Measurements from ENCODE around the gene DYNLT4. TPM values are rescaled to one million over a fixed set of nuclear protein-coding genes. Genes with fewer than 3 reads are reported as not detected.
"Not testable (repeated sequence)": the region's sequence is repeated elsewhere in the genome, so short reads cannot be mapped to it uniquely, and the experiment has no call there.

The DYNLT4 gene
- total RNA-seq, 2 experiments from 2014 or later: 0.36 to 1.1 TPM

DNA sequence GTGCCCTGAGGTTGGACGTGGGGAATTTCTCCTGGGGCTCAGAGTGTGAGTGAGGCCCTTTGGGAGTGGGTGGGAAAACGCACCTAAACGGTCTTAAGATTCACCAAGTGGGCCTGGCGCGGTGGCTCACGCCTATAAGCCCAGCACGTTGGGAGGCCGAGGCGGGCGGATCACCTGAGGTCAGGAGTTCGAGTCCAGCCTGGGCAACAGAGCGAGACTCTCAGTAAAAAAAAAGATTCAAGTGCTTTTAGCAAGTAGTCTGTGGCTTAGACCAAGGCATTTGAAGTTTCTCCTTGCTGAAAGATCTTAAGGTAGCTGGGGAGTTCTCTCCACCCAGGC lies 30.5 kb downstream of the DYNLT4 start:
- H3K36me3 Mint-ChIP-seq (ENCODE audit: low read depth): peaks cover 66% of the 10 kb centered on the region
- peaks cover 39% of the 10 kb centered on the region for H3K4me1 Mint-ChIP-seq (ENCODE audit: low read depth)
- H3K27ac Mint-ChIP-seq: peak overlapping the region; percentile 96
- no peak for TF ChIP-seq CTCF (IDR thresholded peaks at IDR 0.05)
- DNase-seq: no peak
- intact Hi-C loops (cut with micrococcal nuclease): loop anchor here (5.0 kb wide), 1 partner anchor 44 kb away; the partner anchor contains the start of gene RNU5D-1
- H3K27me3 Mint-ChIP-seq: no peaks in the 10 kb centered on the region
- H3K9me3 Mint-ChIP-seq: no peaks in the 10 kb centered on the region
- ATAC-seq: no peak
- POLR2A ChIA-PET: interaction anchor here (0.9 to 10.7 kb wide), 14 partner anchors 10 to 234 kb away, joined by 3 to 181 read pairs (median 38); partner anchors contain the start of genes BEST4, BTBD19, DYNLT4 and HECTD3
- CTCF ChIA-PET: interaction anchor here (1.0 to 3.0 kb wide), 5 partner anchors 8 to 127 kb away, joined by 3 to 28 read pairs (median 7); partner anchors contain the start of gene RNU5D-1
- peak overlapping the region; percentile 91 for H3K4me3 Mint-ChIP-seq

- Mint-ChIP-seq H3K27ac (peak overlapping the region; percentile 96), H3K36me3 (ENCODE audit: low read depth) (peaks cover 61% of the 10 kb centered on the region), H3K4me3 (peak overlapping the region; percentile 91), H3K4me1 (ENCODE audit: low read depth) (peaks cover 38% of the 10 kb centered on the region), H3K27me3 (no peaks in the 10 kb centered on the region), H3K9me3 (no peaks in the 10 kb centered on the region)
- ChIA-PET POLR2A (interaction anchor here (0.6 to 10.7 kb wide), 26 partner anchors 10 to 735 kb away, joined by 3 to 181 read pairs (median 8); partner anchors contain the start of genes BEST4, BTBD19, DYNLT4 and HECTD3), CTCF (interaction anchor here (0.7 to 3.0 kb wide), 9 partner anchors 9 to 128 kb away, joined by 3 to 28 read pairs (median 4); partner anchors contain the start of genes PLK3 and RNU5D-1)
- ATAC-seq (peak; percentile 17), DNase-seq (peak; percentile 52)
- no peak for TF ChIP-seq CTCF (IDR thresholded peaks at IDR 0.05)
- intact Hi-C loops (cut with micrococcal nuclease): loop anchor here (5.0 kb wide), 1 partner anchor 44 kb away; the partner anchor contains the start of gene RNU5D-1
These were observed 31.0 kb downstream of the DYNLT4 start for GRCh38 chr1:44775930-44776729.

DNA sequence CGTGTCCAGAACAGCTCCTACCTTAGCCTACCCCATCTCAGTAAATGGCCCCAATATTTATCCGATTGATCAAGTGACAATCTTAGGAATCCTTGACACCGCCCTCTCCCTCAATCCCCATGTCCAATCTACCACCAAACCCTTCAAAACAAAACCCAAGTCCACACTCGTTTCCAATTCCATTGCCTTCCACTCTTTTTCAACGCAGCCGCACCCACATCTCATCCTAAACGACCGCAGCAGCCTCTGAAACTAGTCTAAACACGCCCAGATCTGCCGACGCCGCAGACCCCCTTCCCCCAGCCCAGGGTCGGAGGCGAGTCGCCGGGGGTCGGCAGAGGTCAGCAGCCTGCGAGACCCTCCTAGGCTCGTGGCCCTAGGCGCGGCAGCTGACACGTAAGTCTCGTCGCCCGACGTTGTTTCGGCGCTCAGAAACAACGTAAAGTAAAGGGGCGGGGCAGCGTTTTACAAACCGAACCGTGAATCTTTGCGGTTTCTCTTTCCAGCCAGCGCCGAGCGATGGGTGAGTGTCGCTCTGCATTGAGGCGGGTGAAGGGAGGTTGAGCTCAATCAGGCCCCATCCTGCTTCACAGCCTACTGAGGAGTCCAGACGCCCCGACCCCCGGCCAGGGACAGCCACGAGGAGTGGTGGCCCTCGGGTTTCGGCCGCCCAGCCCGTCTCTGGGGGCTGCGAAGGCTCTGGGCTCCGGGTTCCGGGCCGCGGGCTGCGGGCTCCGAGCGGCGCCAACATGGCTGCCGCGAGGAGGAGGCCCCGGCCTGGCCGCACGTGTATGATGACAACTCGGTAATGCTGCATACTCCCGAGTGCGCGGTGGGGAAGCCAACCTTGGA lies 31.8 kb downstream of the DYNLT4 start, which contains the start of gene RPS8:
Gene RPS8, plus strand, starts transcription at position 463 of the 852 bp plus-strand sequence. Its CDS starts 57 bp downstream, at position 520.
- TF ChIP-seq CTCF (IDR thresholded peaks at IDR 0.05): no peak
- peaks cover 35% of the 10 kb centered on the region for H3K4me1 Mint-ChIP-seq (ENCODE audit: low read depth)
- no peaks in the 10 kb centered on the region for H3K27me3 Mint-ChIP-seq
- intact Hi-C loops (cut with micrococcal nuclease): loop anchor here (5.0 kb wide), 1 partner anchor 43 kb away; the partner anchor contains the start of gene RNU5D-1
- H3K27ac Mint-ChIP-seq: peak within 1 kb of the TSS; percentile 96
- H3K9me3 Mint-ChIP-seq: no peaks in the 10 kb centered on the region
- peak; percentile 79 for ATAC-seq
- CTCF ChIA-PET: interaction anchor here (0.7 to 3.0 kb wide), 11 partner anchors 8 to 129 kb away, joined by 3 to 28 read pairs (median 4); partner anchors contain the start of genes PLK3 and RNU5D-1
- peaks cover 52% of the 10 kb centered on the region for H3K36me3 Mint-ChIP-seq (ENCODE audit: low read depth)
- POLR2A ChIA-PET: interaction anchor here (0.6 to 10.7 kb wide), 29 partner anchors 9 to 736 kb away, joined by 3 to 181 read pairs (median 8); partner anchors contain the start of genes BEST4, BTBD19, DYNLT4 and HECTD3
- peak; percentile 95 for DNase-seq
- peak within 1 kb of the TSS; percentile 91 for H3K4me3 Mint-ChIP-seq

GRCh38 chr1:44766421-44766820 lies 40.7 kb downstream of the DYNLT4 start:
- peaks cover 42% of the 10 kb centered on the region for H3K36me3 Mint-ChIP-seq (ENCODE audit: low read depth)
- POLR2A ChIA-PET: interaction anchor here (0.6 to 3.9 kb wide), 13 partner anchors 8 to 1296 kb away, joined by 3 to 39 read pairs (median 6); partner anchors contain the start of genes KIF2C and RPS8
- H3K4me3 Mint-ChIP-seq; H3K4me1 Mint-ChIP-seq (ENCODE audit: low read depth); H3K27ac Mint-ChIP-seq; DNase-seq; H3K9me3 Mint-ChIP-seq; H3K27me3 Mint-ChIP-seq; intact Hi-C loops (cut with micrococcal nuclease); ATAC-seq: not testable (repeated sequence)
- CTCF ChIA-PET: interaction anchor here (1.4 to 3.1 kb wide), 3 partner anchors 9 to 36 kb away, joined by 5 to 10 read pairs (median 5); partner anchors contain the start of genes RNU5D-1 and RPS8

Data from activated CD8-positive, alpha-beta T cell treated with anti-CD3 and anti-CD28 coated beads for 36 hours (primary cell).